Gastroesophageal sphincter (tissue), 4 donors: ENCODE measurements around the gene YPEL1. TPM values are rescaled to one million over a fixed set of nuclear protein-coding genes. Genes with fewer than 3 reads are reported as not detected.

Experiments
- ATAC-seq: fragments of 150-250 bp; one replicate; pipeline ENCODE4 v1.9.1; 2016; ENCODE audit warnings: mild to moderate bottlenecking, moderate library complexity
- H3K27ac ChIP-seq, 4 donors: fragments of 200-600 bp; sonication (generic) in 3 of 4; 1 replicate in 3 of 4; 2 replicates in 1 of 4; pipeline ENCODE4 v1.5.1; 2016 to 2019
- H3K27me3 ChIP-seq: fragments of 200-600 bp; sonication (generic); one replicate; pipeline ENCODE4 v1.5.1; 2019
- H3K36me3 ChIP-seq, 2 donors: fragments of 200-600 bp; sonication (generic); one replicate each; pipeline ENCODE4 v1.5.1; 2019; ENCODE audit warnings: control low read depth in 1 of 2
- H3K4me1 ChIP-seq, 3 donors: fragments of 200-600 bp; sonication (generic); 1 replicate in 2 of 3; 2 replicates in 1 of 3; pipeline ENCODE4 v1.5.1; 2016 to 2019; ENCODE audit warnings: control low read depth in 2 of 3
- H3K4me3 ChIP-seq, 2 donors: fragments of 200-600 bp; sonication (generic); one replicate each; pipeline ENCODE4 v1.5.1; 2019; ENCODE audit warnings: mild to moderate bottlenecking in 1 of 2, moderate library complexity in 1 of 2
- H3K9me3 ChIP-seq, 3 donors: fragments of 200-600 bp; sonication (generic); one replicate each; pipeline ENCODE4 v1.5.1; 2017 to 2019; ENCODE audit warnings: control low read depth in 2 of 3
- EP300 ChIP-seq: sonication (generic); formaldehyde crosslinking; IDR thresholded peaks from one replicate; pipeline ENCODE4 v1.6.1; 2017; ENCODE audit warnings: antibody characterized with exemption, mild to moderate bottlenecking
- POLR2A ChIP-seq, 2 donors: fragments of 450-650 bp; IDR thresholded peaks; one replicate each; pipeline ENCODE4 v1.6.1; 2017; ENCODE audit warnings: antibody characterized with exemption in 2 of 2, mild to moderate bottlenecking in 2 of 2, moderate library complexity in 1 of 2
- POLR2AphosphoS5 ChIP-seq: sonication (generic); formaldehyde crosslinking; IDR thresholded peaks from one replicate; pipeline ENCODE4 v1.6.1; 2017; ENCODE audit warnings: antibody characterized with exemption
- WGBS, 2 donors: methylation state at CpG; one replicate each; pipeline ENCODE4 v1.1.5; 2018; ENCODE audit warnings: low coverage in 1 of 2; 5-methylcytosine and 5-hydroxymethylcytosine counted together
- total RNA-seq, 4 donors: library from RNA; depleted of rRNA; stranded (reverse); fragments of >200 nt; gene quantifications; one replicate each; pipeline ENCODE4 v1.1.0, GENCODE V29; 2016
- TF ChIP-seq, protein P1 (sequence below), 4 experiments: fragments of 200-600 bp in 2 of 4; fragments of 450-650 bp in 2 of 4; sonication (generic) in 1 of 4; IDR thresholded peaks; one replicate each; pipeline ENCODE4 v1.5.1; 2017 to 2019; ENCODE audit warnings: antibody characterized with exemption in 4 of 4, mild to moderate bottlenecking in 2 of 4, moderate library complexity in 2 of 4

Gene YPEL1
- total RNA-seq, 4 donors from 2014 or later = 11.6 to 23.1 (median 15.8) TPM

DNA sequence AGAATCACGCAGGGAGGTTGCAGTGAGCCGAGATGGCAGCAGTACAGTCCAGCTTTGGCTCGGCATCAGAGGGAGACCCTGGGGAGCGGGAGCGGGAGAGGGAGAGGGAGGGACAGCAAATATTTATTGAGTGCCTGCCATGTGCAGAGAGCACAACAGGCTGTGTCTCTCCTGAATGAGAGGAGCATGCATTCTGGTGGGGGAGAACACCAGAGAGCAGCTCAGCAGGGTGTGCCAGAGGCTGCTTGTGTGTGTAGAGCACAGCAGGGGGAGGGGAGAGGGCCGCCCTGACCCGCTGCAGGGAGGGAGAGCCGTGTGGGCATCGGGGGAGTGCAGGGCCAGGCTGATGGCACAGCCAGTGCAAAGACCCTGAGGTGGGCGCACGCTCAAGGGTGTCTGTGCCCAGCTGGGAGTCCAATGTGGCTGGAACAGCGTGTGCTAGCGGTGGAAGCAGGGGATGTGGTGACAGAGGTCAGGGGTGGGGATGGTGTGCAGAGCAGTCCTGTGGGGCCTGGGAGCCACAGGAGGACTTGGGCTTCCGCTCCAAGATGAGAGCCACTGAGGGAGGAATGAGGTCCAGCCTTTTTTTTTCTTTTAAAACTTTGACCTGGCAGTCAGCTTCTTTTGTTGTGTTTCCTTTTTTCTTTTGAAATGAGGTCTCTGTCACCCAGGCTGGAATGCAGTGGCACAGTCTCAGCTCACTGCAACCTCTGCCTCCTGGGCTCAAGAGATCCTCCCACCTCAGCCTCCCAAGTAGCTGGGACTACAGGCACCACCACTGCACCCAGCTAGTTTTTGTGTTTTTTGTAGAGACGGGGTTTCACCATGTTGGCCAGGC lies 57.8 kb downstream of the YPEL1 start:
- WGBS, 2 donors = 78 to 83% methylated on average over 1 to 6 of the region's 15 CpGs
- no peaks in the 10 kb centered on the region for H3K27me3 ChIP-seq
- H3K36me3 ChIP-seq = peaks cover 0 to 85% of the 10 kb centered on the region in 2 donors
- H3K4me1 ChIP-seq = no peaks in the 10 kb centered on the region
- H3K27ac ChIP-seq = no peak overlapping the region
- no peaks in the 10 kb centered on the region for H3K9me3 ChIP-seq
- no peak for ATAC-seq
- H3K4me3 ChIP-seq = no peak overlapping the region
- TF ChIP-seq, protein P1, sequence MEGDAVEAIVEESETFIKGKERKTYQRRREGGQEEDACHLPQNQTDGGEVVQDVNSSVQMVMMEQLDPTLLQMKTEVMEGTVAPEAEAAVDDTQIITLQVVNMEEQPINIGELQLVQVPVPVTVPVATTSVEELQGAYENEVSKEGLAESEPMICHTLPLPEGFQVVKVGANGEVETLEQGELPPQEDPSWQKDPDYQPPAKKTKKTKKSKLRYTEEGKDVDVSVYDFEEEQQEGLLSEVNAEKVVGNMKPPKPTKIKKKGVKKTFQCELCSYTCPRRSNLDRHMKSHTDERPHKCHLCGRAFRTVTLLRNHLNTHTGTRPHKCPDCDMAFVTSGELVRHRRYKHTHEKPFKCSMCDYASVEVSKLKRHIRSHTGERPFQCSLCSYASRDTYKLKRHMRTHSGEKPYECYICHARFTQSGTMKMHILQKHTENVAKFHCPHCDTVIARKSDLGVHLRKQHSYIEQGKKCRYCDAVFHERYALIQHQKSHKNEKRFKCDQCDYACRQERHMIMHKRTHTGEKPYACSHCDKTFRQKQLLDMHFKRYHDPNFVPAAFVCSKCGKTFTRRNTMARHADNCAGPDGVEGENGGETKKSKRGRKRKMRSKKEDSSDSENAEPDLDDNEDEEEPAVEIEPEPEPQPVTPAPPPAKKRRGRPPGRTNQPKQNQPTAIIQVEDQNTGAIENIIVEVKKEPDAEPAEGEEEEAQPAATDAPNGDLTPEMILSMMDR (IDR thresholded peaks at IDR 0.05) = no peak
- TF ChIP-seq POLR2AphosphoS5 = no peak
- TF ChIP-seq POLR2A (IDR thresholded peaks at IDR 0.05) = no peak
- TF ChIP-seq EP300 = no peak

DNA sequence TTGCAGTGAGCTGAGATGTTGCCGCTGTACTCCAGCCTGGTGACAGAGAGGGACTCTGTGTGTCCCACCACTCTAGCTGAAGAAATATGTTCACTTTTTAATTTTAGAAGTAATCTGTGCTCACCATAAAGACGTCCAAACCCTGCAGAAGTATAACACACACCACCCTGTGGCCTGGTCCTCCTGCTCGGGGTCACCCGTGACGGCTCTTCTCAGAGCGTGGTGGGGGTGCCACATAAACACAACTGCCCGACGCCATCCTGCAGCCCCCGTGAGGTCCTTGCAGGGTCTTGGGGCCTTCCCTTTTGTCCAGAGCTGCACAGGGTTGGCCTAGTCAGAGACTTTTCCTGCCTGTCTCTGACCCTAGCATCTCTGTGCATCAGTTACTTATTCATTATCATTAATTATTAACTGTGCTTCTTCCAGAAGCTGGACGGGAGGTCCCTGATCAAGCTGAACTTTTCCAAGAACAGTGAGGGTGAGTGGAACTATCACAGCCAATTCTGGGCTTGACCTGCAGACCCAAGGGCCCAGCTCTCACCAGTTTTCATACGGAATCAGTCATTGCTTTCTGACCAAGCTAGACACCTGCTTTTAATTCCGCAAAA lies 60.9 kb downstream of the YPEL1 start:
- 88 to 95% methylated on average over 9 to 11 of the region's 12 CpGs for WGBS, 2 donors
- H3K36me3 ChIP-seq = peaks cover 0 to 92% of the 10 kb centered on the region in 2 donors
- TF ChIP-seq, protein P1 (IDR thresholded peaks at IDR 0.05) = no peak
- TF ChIP-seq POLR2AphosphoS5 = no peak
- no peak for TF ChIP-seq POLR2A (IDR thresholded peaks at IDR 0.05)
- no peak for TF ChIP-seq EP300
- no peak overlapping the region for H3K27ac ChIP-seq
- no peaks in the 10 kb centered on the region for H3K4me1 ChIP-seq
- ATAC-seq = no peak
- H3K9me3 ChIP-seq = no peaks in the 10 kb centered on the region
- H3K4me3 ChIP-seq = no peak overlapping the region
- H3K27me3 ChIP-seq = no peaks in the 10 kb centered on the region

- Histone ChIP-seq H3K9me3 (no peaks in the 10 kb centered on the region), H3K27ac (no peak overlapping the region), H3K36me3 (peaks cover 0 to 92% of the 10 kb centered on the region in 2 donors), H3K4me3 (no peak overlapping the region), H3K27me3 (no peaks in the 10 kb centered on the region), H3K4me1 (no peaks in the 10 kb centered on the region)
- TF ChIP-seq POLR2AphosphoS5 = no peak
- TF ChIP-seq, protein P1 (IDR thresholded peaks at IDR 0.05) = no peak
- no peak for TF ChIP-seq POLR2A (IDR thresholded peaks at IDR 0.05)
- TF ChIP-seq EP300 = no peak
- ATAC-seq = no peak
- 74 to 92% methylated on average over 2 to 4 of the region's 12 CpGs for WGBS, 2 donors
Measured at GRCh38 chr22:21673534-21674321, 61.9 kb downstream of the YPEL1 start.

GRCh38 chr22:21672107-21672629 lies 63.4 kb downstream of the YPEL1 start:
- Histone ChIP-seq H3K27me3 (no peaks in the 10 kb centered on the region), H3K36me3 (peaks cover 0 to 76% of the 10 kb centered on the region in 2 donors), H3K27ac (no peak overlapping the region), H3K4me3 (no peak overlapping the region), H3K9me3 (no peaks in the 10 kb centered on the region), H3K4me1 (peaks cover 0 to 10% (median 0%) of the 10 kb centered on the region in 3 donors)
- TF ChIP-seq POLR2AphosphoS5 (no peak), POLR2A (IDR thresholded peaks at IDR 0.05) (no peak), EP300 (no peak)
- TF ChIP-seq, protein P1 (IDR thresholded peaks at IDR 0.05) = no peak
- ATAC-seq = no peak
- 79 to 91% methylated on average over 4 to 5 of the region's 6 CpGs for WGBS, 2 donors
